Neural crest cell (in vitro differentiated cells): ENCODE data around the gene NOB1. TPM values are rescaled to one million over a fixed set of nuclear protein-coding genes. Genes with fewer than 3 reads are reported as not detected.
"Not testable (repeated sequence)": the region's sequence is repeated elsewhere in the genome, so short reads cannot be mapped to it uniquely, and the experiment has no call there.

Experiments
- DNase-seq: peaks from one replicate; pipeline ENCODE4 v3.0.0; 2021; ENCODE audit warnings: low read depth, mixed read lengths, low spot score
- H3K27ac Mint-ChIP-seq: one replicate; pipeline ENCODE4 v1.8.0; 2021; ENCODE audit warnings: mild to moderate bottlenecking, mixed read lengths; ENCODE audit not compliant: unreplicated experiment
- H3K27me3 Mint-ChIP-seq: 2 replicates; pipeline ENCODE4 v1.8.0; 2021; ENCODE audit warnings: low read depth, mild to moderate bottlenecking, mixed read lengths
- H3K36me3 Mint-ChIP-seq: 2 replicates; pipeline ENCODE4 v1.8.0; 2021; ENCODE audit warnings: low read depth, mild to moderate bottlenecking, mixed read lengths
- H3K4me1 Mint-ChIP-seq: 2 replicates; pipeline ENCODE4 v1.8.0; 2021; ENCODE audit warnings: mixed read lengths
- H3K4me3 Mint-ChIP-seq: one replicate; pipeline ENCODE4 v1.8.0; 2021; ENCODE audit warnings: mild to moderate bottlenecking, mixed read lengths
- H3K9me3 Mint-ChIP-seq: 2 replicates; pipeline ENCODE4 v1.8.0; 2021; ENCODE audit warnings: mixed read lengths
- CTCF ChIP-seq: fragments of 200-600 bp; sonication (generic); conservative IDR thresholded peaks from 2 replicates; pipeline ENCODE4 v1.5.0; 2021; ENCODE audit warnings: antibody characterized with exemption, mild to moderate bottlenecking
- total RNA-seq: library from RNA; stranded (reverse); gene quantifications from 2 replicates; pipeline ENCODE4 v1.2.1, GENCODE V29; 2021

NOB1 gene
- total RNA-seq, 1 donor from 2014 or later: 60.1 TPM

DNA sequence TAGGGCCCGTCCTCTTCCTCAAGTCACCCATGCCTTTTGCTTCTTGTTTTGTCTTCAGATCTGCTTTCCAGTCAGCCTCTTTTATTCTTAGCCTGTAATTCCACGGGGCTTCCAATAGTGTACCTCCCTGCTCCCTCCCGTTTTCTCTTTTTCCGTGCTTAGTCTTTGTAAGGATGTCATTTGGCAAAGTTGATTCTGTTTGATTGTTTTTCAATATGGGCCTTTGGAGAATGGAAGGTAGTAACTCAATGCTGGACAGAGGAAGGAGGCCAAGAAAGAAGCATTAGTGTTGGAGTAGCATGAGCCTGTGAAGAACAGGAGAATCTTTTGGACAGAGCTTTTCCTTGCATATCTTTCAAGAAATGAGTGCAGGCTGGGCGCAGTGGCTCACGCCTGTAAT, 13.9 kb upstream of the NOB1 start:
- peaks cover 18% of the 10 kb centered on the region for H3K4me1 Mint-ChIP-seq
- H3K9me3 Mint-ChIP-seq: no peaks in the 10 kb centered on the region
- no peak for DNase-seq
- peaks cover 9% of the 10 kb centered on the region for H3K36me3 Mint-ChIP-seq
- no peaks in the 10 kb centered on the region for H3K27me3 Mint-ChIP-seq
- TF ChIP-seq CTCF: no peak
- peak overlapping the region; percentile 29 for H3K4me3 Mint-ChIP-seq
- no peak overlapping the region for H3K27ac Mint-ChIP-seq

GRCh38 chr16:69767459-69768229, 12.9 kb upstream of the NOB1 start:
- Mint-ChIP-seq H3K36me3 (peaks cover 9% of the 10 kb centered on the region), H3K4me3 (peak overlapping the region; percentile 45), H3K27ac (no peak overlapping the region), H3K27me3 (no peaks in the 10 kb centered on the region), H3K9me3 (no peaks in the 10 kb centered on the region), H3K4me1 (peaks cover 22% of the 10 kb centered on the region)
- no peak for DNase-seq
- TF ChIP-seq CTCF: no peak

DNA sequence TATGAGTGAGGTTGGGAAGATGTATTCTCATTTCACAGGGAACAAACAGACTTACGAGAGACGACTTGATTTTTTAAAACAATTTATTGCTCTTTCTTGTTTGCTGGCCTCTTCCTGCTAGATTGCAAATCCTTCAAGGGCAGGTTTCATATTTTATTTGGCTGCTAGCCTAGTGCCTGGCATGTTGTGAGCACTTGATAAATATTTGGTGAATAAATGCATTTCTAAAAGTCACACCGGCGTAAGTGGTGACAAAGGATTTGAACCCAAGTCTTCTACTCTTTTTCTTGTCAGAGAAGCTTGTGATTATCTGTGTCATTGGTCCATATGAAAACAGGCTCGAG, 8.8 kb upstream of the NOB1 start:
- Mint-ChIP-seq H3K4me1 (peaks cover 22% of the 10 kb centered on the region), H3K27ac (peak overlapping the region; percentile 37), H3K9me3 (no peaks in the 10 kb centered on the region), H3K27me3 (peaks cover 10% of the 10 kb centered on the region), H3K4me3 (peak overlapping the region; percentile 93), H3K36me3 (peaks cover 7% of the 10 kb centered on the region)
- TF ChIP-seq CTCF: no peak
- no peak for DNase-seq

GRCh38 chr16:69762814-69763598, 8.3 kb upstream of the NOB1 start:
- peak overlapping the region; percentile 89 for H3K27ac Mint-ChIP-seq
- TF ChIP-seq CTCF: no peak
- peaks cover 6% of the 10 kb centered on the region for H3K36me3 Mint-ChIP-seq
- peaks cover 22% of the 10 kb centered on the region for H3K4me1 Mint-ChIP-seq
- DNase-seq: no peak
- H3K9me3 Mint-ChIP-seq: no peaks in the 10 kb centered on the region
- H3K4me3 Mint-ChIP-seq: peak overlapping the region; percentile 93
- peaks cover 14% of the 10 kb centered on the region for H3K27me3 Mint-ChIP-seq

DNA sequence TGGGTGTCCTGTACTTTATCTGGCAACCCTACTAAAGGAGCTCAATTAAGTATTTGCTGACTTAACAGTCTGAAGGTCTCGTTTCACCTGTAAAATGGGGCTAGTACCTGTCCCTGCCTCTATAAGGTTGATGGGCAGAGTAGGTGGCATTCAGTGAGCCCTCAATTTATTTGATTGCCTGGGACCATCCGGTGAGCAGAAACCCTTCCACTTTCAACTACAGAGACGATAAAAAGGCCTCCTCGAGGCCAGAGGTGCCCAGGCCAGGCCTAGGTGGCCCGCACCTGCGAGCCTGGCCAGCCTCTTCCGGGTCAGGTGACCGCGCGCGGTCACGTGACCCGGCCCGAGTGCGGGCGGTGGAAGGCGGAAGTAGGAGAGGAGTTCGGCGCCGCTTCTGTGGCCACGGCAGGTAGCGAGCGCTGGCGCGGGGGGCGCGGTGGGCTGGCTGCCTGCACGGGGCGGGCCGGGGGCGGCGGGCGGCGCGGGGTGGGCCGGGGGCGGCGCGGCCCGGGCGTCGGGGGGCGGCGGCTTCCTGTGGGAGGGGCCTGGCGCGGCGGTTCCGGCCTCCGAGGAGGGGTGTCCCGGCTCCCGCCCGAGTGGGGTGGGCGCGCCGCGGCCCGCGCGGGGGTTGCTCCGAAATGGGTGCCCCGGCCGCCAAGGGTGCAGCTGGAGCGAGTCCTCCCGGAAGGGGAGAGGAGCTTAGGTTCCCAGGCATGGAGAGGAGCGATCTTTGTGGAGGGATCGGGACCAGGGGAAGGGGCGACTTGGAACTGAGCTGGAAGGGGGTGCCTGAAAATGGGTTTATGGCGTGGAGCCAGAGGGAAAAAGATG, 7.5 kb upstream of the NOB1 start, which contains the start of gene WWP2:
WWP2 (plus strand) TSS at position 350 of the 831 bp plus-strand sequence. CDS start 24,679 bp downstream, outside the sequence.
- Mint-ChIP-seq H3K36me3 (peaks cover 6% of the 10 kb centered on the region), H3K27ac (peak within 1 kb of the TSS; percentile 89), H3K4me3 (peak within 1 kb of the TSS; percentile 93), H3K9me3 (no peaks in the 10 kb centered on the region), H3K4me1 (peaks cover 22% of the 10 kb centered on the region), H3K27me3 (peaks cover 20% of the 10 kb centered on the region)
- DNase-seq: peak; percentile 56
- TF ChIP-seq CTCF: no peak

GRCh38 chr16:69757375-69757774, 2.6 kb upstream of the NOB1 start:
- H3K36me3 Mint-ChIP-seq, DNase-seq, H3K27ac Mint-ChIP-seq, H3K9me3 Mint-ChIP-seq: not testable (repeated sequence)
- peaks cover 19% of the 10 kb centered on the region for H3K4me1 Mint-ChIP-seq
- peaks cover 26% of the 10 kb centered on the region for H3K27me3 Mint-ChIP-seq
- H3K4me3 Mint-ChIP-seq: peak overlapping the region; percentile 19
